ENCODE data around the gene LRRN2. TPM values are rescaled to one million over a fixed set of nuclear protein-coding genes. Genes with fewer than 3 reads are reported as not detected.
"Not testable (repeated sequence)": the region's sequence is repeated elsewhere in the genome, so short reads cannot be mapped to it uniquely, and the experiment has no call there.

The LRRN2 gene
- polyA plus RNA-seq, 12 donors = 3.7 to 8.5 (median 5.8) TPM; not detected in 1

DNA sequence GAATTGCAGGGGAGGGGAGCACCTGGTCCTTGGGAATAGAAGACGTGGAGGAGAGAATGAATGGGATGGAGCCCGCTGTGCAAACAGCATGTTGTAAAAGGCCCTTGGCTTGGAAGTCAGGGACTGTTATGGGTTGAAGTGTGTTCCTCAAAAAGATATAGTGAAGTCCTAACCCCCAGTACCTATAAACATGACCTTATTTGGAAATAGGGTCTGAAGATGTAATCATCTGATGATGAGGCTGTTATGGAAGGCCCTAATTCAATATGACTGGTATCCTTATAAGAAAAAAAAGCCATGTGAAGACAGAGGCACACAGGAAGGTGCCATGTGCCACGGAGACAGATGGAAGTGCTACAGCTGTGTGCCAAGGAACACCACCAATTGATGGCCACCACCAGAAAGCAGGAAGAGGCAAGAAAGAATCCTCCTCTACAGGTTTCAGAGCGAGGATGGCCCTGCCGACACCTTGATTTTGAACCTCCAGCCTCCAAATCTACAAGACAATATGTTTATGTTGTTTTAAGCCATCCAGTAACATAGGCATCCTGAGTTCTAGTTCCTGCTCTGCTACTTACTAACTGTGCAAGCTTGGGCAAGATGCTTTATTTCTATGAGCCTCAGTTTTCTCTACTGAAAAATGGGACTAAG is 51.2 kb downstream of the LRRN2 start:
- DNase-seq = no peak

DNA sequence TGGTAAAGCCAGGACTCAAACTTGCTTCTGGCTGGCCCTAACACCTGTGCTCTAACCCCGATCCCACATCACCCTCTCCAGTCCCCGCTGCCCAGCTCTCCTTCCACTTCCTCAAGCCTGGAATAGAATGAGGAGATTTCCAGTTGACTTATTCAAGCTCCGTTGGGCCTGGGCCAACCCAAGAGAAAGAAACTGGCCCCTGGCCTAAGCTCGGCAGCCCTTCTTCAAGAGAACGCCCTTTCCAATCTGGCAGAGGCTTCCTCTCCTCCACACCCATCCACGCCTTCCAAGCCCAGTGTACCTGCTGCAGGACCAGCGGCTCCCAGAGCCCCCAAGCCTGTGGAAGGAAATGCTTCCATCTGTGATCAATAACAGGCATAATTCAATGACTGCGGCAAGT is 51.9 kb downstream of the LRRN2 start:
- DNase-seq = peak; percentile 25

DNA sequence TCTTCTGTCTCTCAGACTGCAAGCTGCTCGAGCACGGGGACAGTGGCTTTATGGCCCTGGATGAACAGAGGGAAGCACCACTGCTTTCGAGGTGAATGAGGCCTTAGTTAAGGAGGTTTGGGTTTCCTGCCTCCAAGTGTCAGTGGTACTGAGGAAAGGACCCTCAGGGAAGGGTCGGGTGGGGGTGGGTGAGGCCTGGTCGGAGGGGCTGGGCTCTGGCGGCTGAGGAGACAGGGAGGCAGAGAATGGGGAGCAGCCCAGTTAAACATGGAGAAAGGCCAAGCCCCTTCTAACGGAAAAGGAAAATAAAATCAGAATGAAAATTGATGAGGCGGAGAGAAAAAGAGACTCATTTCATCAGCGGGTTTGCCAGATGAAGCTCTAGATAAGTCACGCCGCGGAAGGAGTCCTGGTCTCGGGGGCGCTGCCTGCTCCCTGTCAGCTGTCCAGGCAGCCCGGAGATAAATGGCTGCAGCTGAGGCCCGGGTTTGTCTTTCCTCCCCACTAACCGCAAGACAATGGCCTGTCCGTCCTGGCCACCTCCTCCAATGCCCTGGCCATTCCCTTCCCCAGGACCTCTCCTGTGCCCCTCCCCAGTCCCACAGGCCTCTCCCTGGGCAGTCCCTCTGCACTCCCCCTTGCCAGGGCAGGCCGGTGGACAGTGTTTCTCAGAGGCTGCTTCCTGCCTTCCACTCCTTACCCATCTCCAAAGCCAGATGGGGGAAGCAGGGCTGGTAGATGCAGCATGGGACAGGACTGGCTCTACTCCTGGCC is 55.2 kb downstream of the LRRN2 start:
- peak; percentile 4 for DNase-seq

DNA sequence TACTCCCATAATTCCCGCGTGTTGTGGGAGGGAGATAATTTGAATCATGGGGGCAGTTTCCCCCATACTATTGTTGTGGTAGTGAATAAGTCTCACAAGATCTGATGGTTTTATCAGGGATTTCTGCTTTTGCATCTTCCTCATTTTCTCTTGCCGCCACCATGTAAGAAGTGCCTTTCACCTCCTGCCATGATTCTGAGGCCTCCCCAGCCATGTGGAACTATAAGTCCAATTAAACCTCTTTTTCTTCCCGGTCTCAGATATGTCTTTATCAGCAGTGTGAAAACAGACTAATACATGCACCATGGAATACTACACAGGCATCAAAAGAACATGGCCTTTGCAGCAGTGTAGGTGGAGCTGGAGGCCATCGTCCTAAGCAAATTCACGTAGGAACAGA is 56.1 kb downstream of the LRRN2 start:
- DNase-seq = not testable (repeated sequence)

DNA sequence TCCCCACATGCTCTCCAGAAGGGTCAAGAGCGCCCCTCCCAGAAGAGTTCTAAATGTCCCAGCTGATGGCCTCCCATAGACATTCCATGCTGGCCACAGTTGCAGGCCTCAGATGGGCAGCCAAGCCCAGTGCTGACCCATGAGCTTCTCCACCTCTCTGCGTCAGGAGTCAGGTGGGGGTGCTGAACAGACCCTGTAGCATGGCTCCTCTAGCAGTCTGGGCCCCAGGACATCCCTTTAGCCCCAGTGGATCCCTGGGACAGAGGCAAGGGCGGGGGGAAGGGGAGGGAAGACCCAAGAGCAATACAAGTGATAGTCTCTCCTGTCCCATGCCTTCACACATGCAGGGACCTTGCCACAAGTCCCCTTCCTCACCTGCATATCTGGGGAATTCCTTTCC is 56.7 kb downstream of the LRRN2 start:
- no peak for DNase-seq

DNA sequence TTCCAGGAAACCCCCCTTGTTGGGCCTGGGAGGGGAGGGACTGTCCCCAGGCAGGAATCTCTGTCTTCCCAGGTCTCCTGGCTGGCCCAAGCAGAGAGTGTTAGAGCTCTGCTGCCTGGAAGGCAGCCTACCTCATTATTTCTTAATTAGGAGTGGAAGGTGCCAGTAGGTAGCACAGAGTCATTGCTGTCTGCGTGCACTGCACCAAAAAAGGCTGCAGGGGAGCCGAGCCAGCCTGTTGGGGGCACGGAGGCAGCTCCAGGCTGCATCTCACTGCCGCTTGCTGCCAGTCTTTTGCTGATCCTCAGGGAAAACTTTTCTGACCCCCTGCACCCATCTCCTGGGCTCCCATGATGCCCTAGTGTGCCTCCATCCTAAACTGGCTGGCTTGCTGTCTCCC is 58.1 kb downstream of the LRRN2 start:
- DNase-seq = no peak

DNA sequence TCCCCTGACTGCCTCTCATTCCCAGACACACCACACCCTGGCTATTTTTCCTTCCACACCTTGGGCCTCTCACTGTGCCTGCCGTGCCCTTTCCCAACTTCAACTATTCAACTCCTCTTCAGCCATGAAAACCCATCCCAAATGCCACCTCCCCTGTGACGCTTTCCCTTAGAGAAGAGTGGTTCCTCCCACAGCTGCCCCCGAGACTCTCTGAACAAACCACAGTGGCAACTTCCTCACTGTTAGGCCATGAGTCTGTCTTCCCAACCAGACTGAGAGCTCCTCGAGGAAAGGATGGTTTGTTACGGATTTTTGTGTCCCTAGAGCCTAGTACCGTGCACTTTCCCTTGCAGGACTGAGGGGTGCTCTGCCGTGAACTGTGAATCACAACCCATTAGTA is 59.2 kb downstream of the LRRN2 start:
- DNase-seq = no peak

DNA sequence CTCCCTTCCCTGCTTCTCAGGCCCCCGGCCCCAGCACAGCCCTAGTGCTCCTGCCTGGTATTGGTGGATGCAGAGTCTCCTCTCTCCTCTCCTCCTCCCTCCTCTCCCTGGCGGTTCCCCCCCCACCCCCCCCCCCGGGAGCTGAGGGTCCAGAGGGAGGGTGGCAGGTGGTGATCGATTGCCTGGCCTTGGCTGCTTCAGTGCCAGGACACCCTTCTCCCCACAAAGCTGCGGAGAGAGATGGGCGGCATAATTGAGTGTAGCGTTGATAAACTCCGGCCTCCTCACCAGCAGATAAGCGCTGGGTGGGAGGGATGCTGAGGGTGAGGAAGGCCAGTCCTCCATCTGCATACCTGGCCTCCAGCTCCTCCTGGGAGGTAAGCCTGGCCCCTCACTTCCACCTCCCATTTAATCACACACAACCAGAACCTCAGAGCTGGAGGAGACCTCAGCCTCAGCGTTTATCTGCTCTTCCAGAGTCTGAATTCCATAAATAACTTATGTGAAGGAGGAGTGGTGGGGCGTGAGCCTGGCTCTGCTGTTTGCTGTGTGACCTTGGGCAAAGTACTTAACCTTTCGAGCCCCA is 60.8 kb downstream of the LRRN2 start:
- DNase-seq = no peak

DNA sequence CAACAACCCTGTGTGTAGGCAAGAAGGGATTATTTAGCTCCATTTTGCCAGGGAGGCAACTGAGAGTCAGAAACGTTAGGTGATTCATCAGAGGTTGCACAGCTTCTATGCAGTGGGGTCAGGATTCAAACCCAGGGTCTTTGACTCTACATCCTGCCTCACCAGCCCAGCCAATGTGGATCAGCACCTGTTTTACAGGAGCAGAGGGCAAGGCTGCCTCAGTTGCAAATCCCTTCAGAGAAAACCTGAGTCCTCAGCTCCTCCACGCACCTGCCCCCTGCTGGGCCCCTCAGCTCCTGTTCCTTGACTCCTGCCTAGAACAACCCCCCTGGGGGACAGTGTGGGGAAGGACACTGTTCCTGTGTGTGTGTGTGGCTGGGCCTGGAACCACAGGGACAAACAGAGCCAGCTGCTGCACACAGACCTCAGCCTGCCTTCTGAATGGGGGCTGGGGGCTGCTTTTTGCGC is 61.6 kb downstream of the LRRN2 start:
- DNase-seq = no peak

DNA sequence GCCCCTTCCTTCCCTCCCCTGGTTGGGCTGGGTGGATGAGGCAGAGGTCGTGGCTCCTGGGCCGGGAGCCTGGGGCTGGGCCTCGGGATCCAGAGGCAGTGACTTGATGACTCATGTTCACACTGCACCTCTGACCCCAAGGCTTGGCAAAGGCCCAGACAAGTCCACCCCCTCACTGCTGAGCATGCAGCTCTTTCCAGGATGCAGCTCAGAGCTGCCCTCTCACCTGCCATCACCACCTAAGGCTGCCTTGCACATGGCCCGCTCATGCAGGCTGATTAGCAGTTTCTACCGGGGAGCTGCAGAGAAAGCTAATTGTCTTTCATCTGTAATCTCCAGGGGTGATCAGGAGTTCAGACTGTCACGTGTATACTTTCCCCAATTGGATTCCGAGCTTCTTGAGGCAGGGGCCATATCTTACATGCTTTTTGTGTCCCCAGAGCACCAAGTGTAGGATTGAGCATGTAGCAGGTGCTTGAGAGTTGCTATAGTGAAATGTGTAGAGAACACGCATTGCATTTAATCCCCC is 62.1 kb downstream of the LRRN2 start:
- DNase-seq = no peak

DNA sequence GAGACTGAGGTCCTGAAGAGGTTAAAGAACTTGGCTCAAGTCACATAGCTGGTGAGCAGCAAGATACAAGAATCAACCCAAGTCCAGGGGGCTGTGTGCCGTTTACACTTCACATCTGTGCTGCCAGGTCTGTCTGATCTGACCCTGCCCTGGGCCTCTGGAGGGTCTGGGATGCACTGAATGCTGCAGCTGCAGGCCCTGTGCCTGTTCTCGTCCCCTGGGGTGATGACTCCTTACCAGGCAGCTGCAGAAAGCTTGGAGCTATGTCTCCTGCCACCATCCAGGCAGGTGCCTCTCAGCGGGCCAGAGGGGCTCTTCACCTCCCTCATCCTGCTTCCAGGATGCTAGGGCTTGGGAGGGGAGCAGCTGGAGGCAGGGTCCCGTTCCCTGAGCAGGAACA is 63.5 kb downstream of the LRRN2 start:
- DNase-seq = no peak

DNA sequence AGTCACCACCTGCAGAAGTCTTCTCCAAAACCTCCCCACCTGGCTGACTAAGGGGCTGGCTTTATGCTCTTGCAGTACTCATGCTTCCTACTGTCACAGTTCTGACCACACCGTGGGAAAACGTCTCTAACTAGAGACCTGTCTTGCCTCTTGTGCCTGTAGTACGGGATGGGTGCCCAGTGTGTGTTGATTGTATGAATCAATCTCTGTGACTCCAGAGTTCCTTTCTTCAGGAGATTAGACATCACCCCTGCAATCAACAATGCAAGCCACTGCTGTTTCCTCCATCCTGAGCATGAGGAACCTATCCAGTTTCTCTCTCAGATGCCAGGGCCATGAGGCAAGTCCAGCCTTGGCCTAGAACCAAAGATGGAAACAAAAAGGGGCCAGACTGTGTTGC is 64.1 kb downstream of the LRRN2 start:
- DNase-seq = no peak

DNA sequence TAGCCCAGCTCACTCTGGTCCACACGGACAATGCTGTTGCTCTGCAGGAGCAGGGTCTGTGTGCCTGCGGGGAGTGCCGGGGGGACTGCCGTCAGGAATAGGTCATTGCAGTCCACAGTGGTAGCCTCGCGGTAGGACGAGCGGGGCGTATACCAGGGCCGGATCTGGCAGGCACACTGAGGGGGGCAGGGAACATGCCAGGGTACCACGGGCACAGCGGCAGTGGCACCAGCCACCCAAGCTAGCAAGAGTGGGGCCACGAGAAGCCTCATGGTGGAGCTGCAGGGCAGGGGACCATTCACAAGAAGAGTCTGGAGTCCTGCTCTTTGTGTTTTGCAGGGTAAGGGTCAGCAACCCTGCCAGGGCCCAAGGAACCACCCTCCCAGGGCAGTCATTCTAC is 65.8 kb downstream of the LRRN2 start:
- no peak for DNase-seq

DNA sequence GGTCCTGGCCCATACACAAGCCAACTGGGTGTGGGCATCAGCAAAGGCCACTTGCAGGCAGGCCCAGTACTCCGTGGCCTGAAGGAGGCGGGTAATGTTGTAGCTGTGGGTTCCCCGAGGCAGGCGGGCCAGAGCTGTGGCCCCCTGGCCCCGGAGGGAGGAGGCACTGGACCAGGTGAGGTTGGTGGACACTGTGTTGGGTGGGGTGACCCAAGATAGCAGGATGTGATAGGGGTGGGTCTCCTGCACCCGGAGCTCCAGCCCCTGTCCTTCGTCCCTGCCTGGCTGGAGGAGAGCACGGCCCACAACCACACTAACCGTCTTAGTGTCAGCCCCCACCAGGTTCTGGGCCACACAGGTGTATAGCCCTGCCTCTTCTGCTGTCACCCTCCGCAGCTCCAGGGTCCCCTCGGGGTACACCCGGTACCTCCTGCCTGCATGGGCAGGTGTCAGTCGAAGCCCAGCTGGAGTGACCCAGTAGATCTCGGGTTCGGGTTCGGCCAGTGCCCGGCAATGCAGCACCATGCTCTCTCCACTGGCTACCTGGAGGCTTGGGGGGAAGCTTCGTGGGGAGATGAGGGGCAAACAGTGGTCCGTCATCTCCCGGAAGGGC is 67.3 kb downstream of the LRRN2 start:
- DNase-seq = no peak

DNA sequence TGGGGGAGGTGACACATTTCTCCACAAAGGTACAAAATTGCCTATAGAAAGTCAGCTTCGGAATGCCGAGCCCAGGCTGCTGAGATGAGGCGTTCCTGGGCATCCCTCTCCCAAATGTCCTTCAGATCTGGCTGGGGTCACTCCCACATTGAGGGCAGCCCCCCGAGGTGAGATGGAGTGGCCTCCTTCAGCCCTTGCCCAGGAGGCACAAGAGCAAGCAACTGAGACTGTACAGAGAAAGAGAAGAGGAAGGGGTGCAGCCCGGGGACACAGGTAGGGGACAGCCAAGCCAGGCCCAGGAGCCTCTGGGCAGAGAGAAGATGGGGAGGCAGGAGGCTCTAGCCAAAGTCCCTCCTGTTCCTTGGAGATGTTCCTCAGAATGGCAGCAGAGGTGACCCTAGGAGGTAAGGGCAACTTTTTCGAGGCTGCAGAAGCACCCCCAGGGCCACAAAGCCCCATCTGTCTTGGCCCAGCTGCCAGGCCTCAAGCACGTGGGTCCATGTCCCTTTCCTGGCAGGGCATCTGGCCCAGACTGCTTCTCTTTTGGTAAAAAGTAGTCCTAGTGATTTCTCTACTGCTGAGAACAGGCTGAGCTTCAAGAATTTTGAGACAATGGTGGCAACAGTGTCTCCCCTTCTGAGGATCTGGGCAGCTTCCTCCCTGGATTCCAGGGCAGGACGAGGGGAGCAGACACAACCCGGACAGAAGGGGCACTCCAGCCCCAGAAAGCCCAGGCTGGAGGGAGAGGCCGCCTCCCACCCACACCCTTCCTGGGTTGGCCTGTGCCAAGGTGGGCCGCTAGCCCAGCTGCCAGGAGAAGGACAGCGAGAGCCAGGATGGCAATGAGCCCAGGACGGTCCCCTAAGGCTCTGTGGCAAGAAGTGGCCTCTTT is 68.0 kb downstream of the LRRN2 start:
- no peak for DNase-seq

DNA sequence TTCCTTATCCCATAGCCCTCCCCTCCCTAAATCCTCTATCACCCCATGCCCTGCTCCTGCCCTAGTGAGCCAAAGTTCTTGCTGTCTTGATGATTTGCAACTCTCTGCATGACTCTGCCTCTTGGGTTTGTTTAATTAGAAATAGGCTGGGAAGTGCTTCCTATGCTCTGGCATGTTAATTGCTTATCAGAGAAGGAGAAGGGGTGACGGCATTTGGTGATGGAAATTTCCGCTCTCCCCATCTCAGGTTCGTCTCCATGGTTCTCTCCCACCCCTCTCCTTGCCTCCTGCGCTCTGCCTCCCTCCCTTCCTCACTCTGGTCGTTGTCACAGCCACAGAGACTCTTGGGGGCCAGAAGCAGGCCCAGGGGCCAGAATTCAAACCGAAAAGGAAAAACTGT is 68.9 kb downstream of the LRRN2 start:
- DNase-seq = no peak

DNA sequence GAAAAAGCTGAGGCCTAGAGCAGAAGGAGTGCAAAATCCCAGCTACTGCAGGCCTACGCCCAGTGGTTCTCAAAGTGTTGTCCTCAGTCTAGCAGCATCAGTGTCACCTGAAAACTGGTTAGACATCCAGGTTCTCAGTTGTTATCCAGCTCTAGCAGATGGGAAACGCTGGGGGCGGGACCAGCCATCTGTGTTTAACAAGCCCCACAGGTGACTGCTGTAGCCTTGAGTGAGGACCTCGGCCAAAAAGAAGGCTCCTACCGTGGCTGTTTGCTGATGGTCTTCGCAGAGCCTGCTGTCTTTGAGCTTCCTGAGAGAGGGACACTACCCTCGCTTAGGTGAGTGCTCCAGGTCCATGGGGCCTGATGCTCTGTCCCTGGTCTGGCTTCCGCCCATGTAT is 69.7 kb downstream of the LRRN2 start:
- DNase-seq = no peak

DNA sequence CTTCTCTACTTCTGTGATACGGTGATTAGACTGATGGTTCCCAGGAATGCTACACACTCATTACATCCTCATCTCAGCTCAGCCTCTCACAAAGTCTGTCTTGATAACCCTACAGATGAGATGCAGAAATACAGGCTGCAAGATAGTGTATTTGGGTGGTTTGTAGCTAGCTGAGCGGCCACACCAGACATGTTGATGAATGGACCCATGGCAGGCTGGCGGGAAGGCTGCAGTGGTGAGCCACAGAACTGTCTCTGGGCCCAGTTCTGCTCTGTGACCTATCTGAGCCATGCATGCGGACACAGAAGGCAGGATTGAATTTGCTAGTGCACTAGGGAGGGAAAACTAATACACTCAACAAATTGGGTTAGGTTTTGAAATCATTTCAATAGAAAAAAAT is 71.9 kb downstream of the LRRN2 start:
- no peak for DNase-seq

DNA sequence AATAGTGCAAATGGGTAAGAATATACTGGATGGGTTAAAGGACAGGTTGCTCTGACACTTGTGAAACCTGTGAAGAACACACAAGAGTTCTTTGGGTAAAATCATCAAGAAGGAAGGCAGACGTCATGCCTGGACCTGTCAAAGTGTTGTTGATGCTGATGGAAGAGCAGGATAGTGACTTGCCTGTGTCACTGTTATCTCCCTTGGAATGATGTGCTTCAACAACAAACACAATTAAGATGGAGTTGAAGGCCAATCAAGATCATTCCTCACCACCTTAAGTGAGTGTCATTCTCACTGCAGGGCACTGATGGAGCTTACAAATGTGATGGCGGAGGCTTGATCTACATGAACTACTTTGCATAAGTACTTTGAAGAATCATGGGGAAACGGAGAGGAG is 73.2 kb downstream of the LRRN2 start:
- no peak for DNase-seq

DNA sequence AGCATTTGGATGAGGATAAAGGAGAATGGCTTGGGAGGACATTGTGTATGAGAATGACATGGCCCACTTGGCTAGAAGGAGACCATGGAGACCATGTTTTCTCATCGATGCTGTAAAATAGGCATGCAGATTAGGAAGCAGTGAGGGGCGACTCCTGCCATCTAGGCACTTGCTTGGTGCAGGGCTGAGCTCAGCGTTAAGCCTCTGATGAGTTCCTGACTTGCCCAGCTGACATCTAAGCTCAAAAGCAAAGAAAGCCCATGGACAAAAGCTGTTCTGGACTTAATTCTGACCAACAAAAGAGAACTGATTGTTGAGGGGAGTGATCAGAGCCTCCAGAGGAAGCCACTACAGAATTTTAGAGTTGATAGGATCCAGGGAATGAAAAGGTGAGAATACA is 74.5 kb downstream of the LRRN2 start:
- no peak for DNase-seq

DNA sequence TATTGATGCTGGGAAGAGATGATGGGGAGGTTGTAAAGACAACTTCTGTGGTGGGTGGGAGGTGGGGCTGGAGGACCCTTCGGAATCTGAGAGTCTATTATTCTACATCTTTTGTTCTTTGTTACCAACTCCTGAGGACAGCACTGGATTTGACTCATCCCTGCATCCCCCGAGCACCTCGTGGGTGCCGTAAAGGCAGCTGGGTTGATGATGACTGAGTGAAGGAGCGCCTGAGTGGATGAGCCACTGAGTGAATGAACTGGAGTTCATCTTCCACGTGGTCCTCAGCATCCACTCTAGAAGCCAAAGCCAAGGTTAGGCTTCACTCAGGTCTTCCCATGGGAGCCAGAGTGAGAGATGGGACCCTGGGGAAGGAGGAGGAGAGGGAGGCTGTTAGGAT is 77.6 kb downstream of the LRRN2 start:
- no peak for DNase-seq

DNA sequence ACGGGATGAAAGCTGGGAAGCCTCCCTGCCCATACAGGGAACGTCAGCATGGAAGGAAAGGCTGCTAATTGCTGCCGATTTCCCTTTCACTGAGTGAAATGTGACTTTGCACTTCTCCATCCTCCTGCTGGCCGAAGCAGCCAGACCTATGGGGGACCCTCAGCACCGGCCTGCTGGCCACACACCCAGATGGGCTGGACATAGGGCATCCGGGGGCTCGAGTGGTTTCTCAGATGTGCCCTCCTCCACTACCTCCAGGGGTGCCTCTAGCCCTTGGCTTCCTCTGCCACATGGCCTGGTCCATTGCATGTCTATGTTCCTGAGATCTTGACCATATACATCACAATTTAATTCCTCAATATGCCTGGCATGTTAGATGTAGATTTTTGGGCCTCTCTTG is 79.7 kb downstream of the LRRN2 start:
- DNase-seq = no peak
